ENCODE results near the gene CDX2.

The CDX2 gene

GRCh38 chr13:27918918-27919658, 50.0 kb downstream of the CDX2 start:
- in situ Hi-C loops (cut with MboI; ENCODE audit: low sequenced_read_pairs) = no loop called here

- in situ Hi-C loops (cut with MboI; ENCODE audit: low sequenced_read_pairs) = no loop called here
Observed at GRCh38 chr13:27918041-27918917, 50.8 kb downstream of the CDX2 start.

- in situ Hi-C loops (cut with MboI; ENCODE audit: low sequenced_read_pairs) = no loop called here
Observed at GRCh38 chr13:27917121-27917947, 51.8 kb downstream of the CDX2 start.

GRCh38 chr13:27915301-27916207, 53.6 kb downstream of the CDX2 start:
- in situ Hi-C loops (cut with MboI; ENCODE audit: low sequenced_read_pairs) = no loop called here

GRCh38 chr13:27913160-27913559, 56.0 kb downstream of the CDX2 start:
- in situ Hi-C loops (cut with MboI; ENCODE audit: low sequenced_read_pairs) = no loop called here

GRCh38 chr13:27911521-27911920, 57.6 kb downstream of the CDX2 start:
- in situ Hi-C loops (cut with MboI; ENCODE audit: low sequenced_read_pairs) = no loop called here
